Neural progenitor cell (in vitro differentiated cells): ENCODE measurements around the gene ZNF341. TPM values are rescaled to one million over a fixed set of nuclear protein-coding genes. Genes with fewer than 3 reads are reported as not detected.

Experiments used
- DNase-seq: peaks from one replicate; pipeline ENCODE4 v3.0.0-alpha.2; 2016; ENCODE audit warnings: low spot score
- H2AFZ ChIP-seq: fragments of 200-600 bp; sonication (generic); replicated peaks from 2 replicates; pipeline ENCODE4 v1.6.1; 2016; ENCODE audit warnings: antibody characterized with exemption
- H3F3A ChIP-seq: fragments of 200-600 bp; sonication (generic); 2 replicates; pipeline ENCODE4 v1.6.1; 2016; ENCODE audit warnings: antibody characterized with exemption, low read depth
- H3K27ac ChIP-seq: fragments of 200-600 bp; sonication (generic); 2 replicates; pipeline ENCODE4 v1.5.1; 2016; ENCODE audit warnings: mild to moderate bottlenecking
- H3K27me3 ChIP-seq: fragments of 200-600 bp; sonication (generic); 2 replicates; pipeline ENCODE4 v1.6.1; 2016; ENCODE audit warnings: mild to moderate bottlenecking, moderate library complexity
- H3K36me3 ChIP-seq: fragments of 200-600 bp; sonication (generic); 2 replicates; pipeline ENCODE4 v1.5.1; 2016
- H3K4me1 ChIP-seq: fragments of 200-600 bp; sonication (generic); 2 replicates; pipeline ENCODE4 v1.6.1; 2016; ENCODE audit warnings: mixed run types
- H3K4me2 ChIP-seq: fragments of 200-600 bp; sonication (generic); 2 replicates; pipeline ENCODE4 v1.6.1; 2016
- H3K4me3 ChIP-seq: fragments of 200-600 bp; sonication (generic); 2 replicates; pipeline ENCODE4 v1.5.1; 2016
- H3K79me2 ChIP-seq: fragments of 200-600 bp; sonication (generic); 2 replicates; pipeline ENCODE4 v1.6.1; 2016; ENCODE audit warnings: low read depth
- H3K9ac ChIP-seq: fragments of 200-600 bp; sonication (generic); 2 replicates; pipeline ENCODE4 v1.6.1; 2016
- H3K9me3 ChIP-seq: fragments of 200-600 bp; sonication (generic); 2 replicates; pipeline ENCODE4 v1.5.1; 2016; ENCODE audit warnings: low read depth
- H4K20me1 ChIP-seq: fragments of 200-600 bp; sonication (generic); 2 replicates; pipeline ENCODE4 v1.6.1; 2016; ENCODE audit warnings: low read depth
- H3K27ac Mint-ChIP-seq: 3 replicates; pipeline ENCODE4 v1.8.0; 2021; ENCODE audit warnings: mixed read lengths
- H3K27me3 Mint-ChIP-seq: 2 replicates; pipeline ENCODE4 v1.8.0; 2022; ENCODE audit warnings: low read depth, mild to moderate bottlenecking, inconsistent platforms, moderate library complexity, mixed read lengths; ENCODE audit not compliant: insufficient read depth
- H3K36me3 Mint-ChIP-seq: 3 replicates; pipeline ENCODE4 v1.8.0; 2021; ENCODE audit warnings: mixed read lengths
- H3K4me1 Mint-ChIP-seq: 3 replicates; pipeline ENCODE4 v1.8.0; 2021; ENCODE audit warnings: mixed read lengths
- H3K4me3 Mint-ChIP-seq: 3 replicates; pipeline ENCODE4 v1.8.0; 2021; ENCODE audit warnings: mild to moderate bottlenecking, moderate library complexity, mixed read lengths
- H3K9me3 Mint-ChIP-seq: 3 replicates; pipeline ENCODE4 v1.8.0; 2020; ENCODE audit warnings: mixed read lengths
- CTCF ChIP-seq: fragments of 200-600 bp; sonication (generic); IDR thresholded peaks from 2 replicates; pipeline ENCODE4 v1.5.1; 2017; ENCODE audit warnings: antibody characterized with exemption, mild to moderate bottlenecking
- EZH2 ChIP-seq: fragments of 200-600 bp; sonication (generic); IDR thresholded peaks from 2 replicates; pipeline ENCODE4 v1.6.1; 2017; ENCODE audit warnings: antibody characterized with exemption, mild to moderate bottlenecking, moderate library complexity
- EZH2phosphoT487 ChIP-seq: fragments of 200-600 bp; sonication (generic); IDR thresholded peaks from 2 replicates; pipeline ENCODE4 v1.6.1; 2017; ENCODE audit warnings: antibody characterized with exemption
- total RNA-seq: library from RNA; depleted of rRNA; stranded (reverse); fragments of >200 nt; gene quantifications from 2 replicates; pipeline ENCODE4 v1.2.3, GENCODE V29; 2015; ENCODE audit warnings: low replicate concordance

The ZNF341 gene
- total RNA-seq, 1 donor from 2014 or later: 0.82 TPM

GRCh38 chr20:33704197-33704924 lies 27.4 kb upstream of the ZNF341 start:
- H3K9me3 Mint-ChIP-seq: peaks cover 8% of the 10 kb centered on the region
- TF ChIP-seq EZH2 (no peak), EZH2phosphoT487 (no peak), CTCF (no peak)
- H4K20me1 ChIP-seq: no peaks in the 10 kb centered on the region
- no peak overlapping the region for H3K27ac ChIP-seq
- no peak overlapping the region for H3K27ac Mint-ChIP-seq
- no peak overlapping the region for H3K9ac ChIP-seq
- H3K36me3 ChIP-seq: no peaks in the 10 kb centered on the region
- peaks cover 6% of the 10 kb centered on the region for H3K4me1 Mint-ChIP-seq
- no peaks in the 10 kb centered on the region for H3K9me3 ChIP-seq
- H3K36me3 Mint-ChIP-seq: no peaks in the 10 kb centered on the region
- no peaks in the 10 kb centered on the region for H3K79me2 ChIP-seq
- no peaks in the 10 kb centered on the region for H3F3A ChIP-seq
- no peak overlapping the region for H3K4me2 ChIP-seq
- H3K4me3 ChIP-seq: no peak overlapping the region
- H2AFZ ChIP-seq: no peak overlapping the region
- no peaks in the 10 kb centered on the region for H3K4me1 ChIP-seq
- H3K27me3 ChIP-seq: no peaks in the 10 kb centered on the region
- no peak overlapping the region for H3K4me3 Mint-ChIP-seq
- H3K27me3 Mint-ChIP-seq: peaks cover 3% of the 10 kb centered on the region
- DNase-seq: no peak

- Histone ChIP-seq H3K27me3 (no peaks in the 10 kb centered on the region), H2AFZ (no peak overlapping the region), H3K36me3 (no peaks in the 10 kb centered on the region), H4K20me1 (no peaks in the 10 kb centered on the region), H3K4me3 (no peak overlapping the region), H3K9ac (no peak overlapping the region), H3K4me1 (no peaks in the 10 kb centered on the region), H3K9me3 (no peaks in the 10 kb centered on the region), H3K79me2 (no peaks in the 10 kb centered on the region), H3K4me2 (no peak overlapping the region), H3F3A (no peaks in the 10 kb centered on the region), H3K27ac (no peak overlapping the region)
- DNase-seq: no peak
- peaks cover 4% of the 10 kb centered on the region for H3K27me3 Mint-ChIP-seq
- no peaks in the 10 kb centered on the region for H3K9me3 Mint-ChIP-seq
- H3K36me3 Mint-ChIP-seq: no peaks in the 10 kb centered on the region
- TF ChIP-seq EZH2: no peak
- TF ChIP-seq EZH2phosphoT487: no peak
- no peak for TF ChIP-seq CTCF
- H3K4me1 Mint-ChIP-seq: peaks cover 6% of the 10 kb centered on the region
- no peak overlapping the region for H3K4me3 Mint-ChIP-seq
- no peak overlapping the region for H3K27ac Mint-ChIP-seq
These were observed 24.1 kb upstream of the ZNF341 start for GRCh38 chr20:33707668-33708067.

GRCh38 chr20:33709398-33709797 lies 22.4 kb upstream of the ZNF341 start:
- Mint-ChIP-seq H3K9me3 (no peaks in the 10 kb centered on the region), H3K4me1 (peaks cover 6% of the 10 kb centered on the region), H3K27me3 (peaks cover 4% of the 10 kb centered on the region), H3K36me3 (no peaks in the 10 kb centered on the region), H3K4me3 (no peak overlapping the region), H3K27ac (no peak overlapping the region)
- Histone ChIP-seq H3K4me3 (no peak overlapping the region), H3K9me3 (no peaks in the 10 kb centered on the region), H3K79me2 (no peaks in the 10 kb centered on the region), H3K4me2 (no peak overlapping the region), H3K36me3 (no peaks in the 10 kb centered on the region), H3K9ac (no peak overlapping the region), H3K4me1 (no peaks in the 10 kb centered on the region), H3K27ac (no peak overlapping the region), H4K20me1 (no peaks in the 10 kb centered on the region), H3F3A (no peaks in the 10 kb centered on the region), H2AFZ (no peak overlapping the region), H3K27me3 (no peaks in the 10 kb centered on the region)
- no peak for DNase-seq
- TF ChIP-seq CTCF (no peak), EZH2phosphoT487 (no peak), EZH2 (no peak)
